ENCODE measurements around the gene ZNF135. TPM values are rescaled to one million over a fixed set of nuclear protein-coding genes. Genes with fewer than 3 reads are reported as not detected.

ZNF135 gene
- total and polyA plus RNA-seq, 2 donors (not counting 3 experiments of a cell fraction or from before 2014, with no cell fraction given) = 1.2 to 1.5 TPM

GRCh38 chr19:58088521-58089052 is 29.5 kb downstream of the ZNF135 start:
- H3K79me2 ChIP-seq (ENCODE audit: control insufficient read depth, insufficient read depth, low read length) = no peaks in the 10 kb centered on the region
- no peak overlapping the region for H3K4me3 ChIP-seq (replicated peaks in 1 of 3; ENCODE audit: insufficient read depth in 1 of 3, low read depth in 1 of 3, low read length in 3 of 3)
- no peaks in the 10 kb centered on the region for H3K36me3 ChIP-seq (ENCODE audit: control insufficient read depth in 2 of 2, extremely low read depth in 1 of 2, insufficient read depth in 2 of 2, low read length in 2 of 2)
- FAIRE-seq (no peak), DNase-seq (ENCODE audit: low read depth, low spot score) (no peak)
- no peak for TF ChIP-seq MAX (IDR thresholded peaks at IDR 0.05; ENCODE audit: insufficient read depth, insufficient read length)
- no peak for TF ChIP-seq EZH2 (IDR thresholded peaks at IDR 0.05; ENCODE audit: borderline replicate concordance, low read depth, low read length, severe bottlenecking)
- TF ChIP-seq POLR2AphosphoS5 (IDR thresholded peaks at IDR 0.05; ENCODE audit: insufficient read depth, low read depth, low read length) = no peak
- no peak for TF ChIP-seq GATA2 (IDR thresholded peaks at IDR 0.05; ENCODE audit: insufficient read depth, insufficient read length, low read depth, low read length)
- TF ChIP-seq CTCF (IDR thresholded peaks at IDR 0.05; ENCODE audit: extremely low read depth in 1 of 2, insufficient read depth in 1 of 2, low read depth in 1 of 2, low read length in 2 of 2) = no peak
- no peak for TF ChIP-seq FOS (IDR thresholded peaks at IDR 0.05; ENCODE audit: borderline replicate concordance, insufficient read depth, low read length)
- no peak for TF ChIP-seq POLR2A (IDR thresholded peaks at IDR 0.05; ENCODE audit: low read depth, low read length)
- no peak for TF ChIP-seq MYC (IDR thresholded peaks at IDR 0.05; ENCODE audit: low read depth, low read length)
- TF ChIP-seq JUN (IDR thresholded peaks at IDR 0.05; ENCODE audit: borderline replicate concordance, insufficient read depth, insufficient read length, low read depth) = no peak
- CTCF ChIA-PET = no interaction called here
- H3K4me1 ChIP-seq (ENCODE audit: control insufficient read depth, extremely low read depth, insufficient read depth, low read length) = no peaks in the 10 kb centered on the region
- H3K9me3 ChIP-seq (replicated peaks; ENCODE audit: control insufficient read depth, insufficient read depth, low read length) = no peaks in the 10 kb centered on the region
- POLR2A ChIA-PET = no interaction called here
- H4K20me1 ChIP-seq (replicated peaks; ENCODE audit: control insufficient read depth, extremely low read depth, insufficient read depth, low read length) = no peaks in the 10 kb centered on the region
- dilution Hi-C loops (cut with MboI; ENCODE audit: extremely low pct_ligation_motif_present, low sequenced_read_pairs) (no loop called here), intact Hi-C loops (cut with micrococcal nuclease) (no loop called here)
- no peak overlapping the region for H3K4me2 ChIP-seq (ENCODE audit: insufficient read depth, low read length)
- H2AFZ ChIP-seq (ENCODE audit: low read depth, low read length) = no peak overlapping the region
- H3K27ac ChIP-seq (ENCODE audit: insufficient read depth, low read depth, low read length) = no peak overlapping the region
- no peak overlapping the region for H3K9ac ChIP-seq (replicated peaks; ENCODE audit: extremely low read depth, insufficient read depth, low read length)
- BruUV-seq (replicated peaks) = no TSS peak
- no peaks in the 10 kb centered on the region for H3K9me1 ChIP-seq (replicated peaks; ENCODE audit: control insufficient read depth, extremely low read depth, insufficient read depth, low read length)
- H3K27me3 ChIP-seq (ENCODE audit: control insufficient read depth in 2 of 2, insufficient read depth in 2 of 2, low read length in 2 of 2) = no peaks in the 10 kb centered on the region
